Stimulated activated effector memory CD8-positive, alpha-beta T cell treated with anti-CD3 and anti-CD28 coated beads, Interleukin-12 subunit alpha, Interleukin-12 subunit beta, amount 100 ng/mL, for 72 hours (primary cell): ENCODE measurements around the gene MT1M.

ENCODE experiments used
- ATAC-seq: fragments of 150-1000 bp; cut with Tn5 transposase; 2 replicates; pipeline ENCODE4 v1.10.0; 2021
- DNase-seq, 2 donors: peaks; one replicate each; pipeline ENCODE4 v3.0.0; 2021 to 2022; ENCODE audit warnings: low spot score in 2 of 2
- H3K27ac Mint-ChIP-seq: one replicate; pipeline ENCODE4 v1.8.0; 2022; ENCODE audit warnings: mild to moderate bottlenecking, mixed read lengths
- H3K36me3 Mint-ChIP-seq: one replicate; pipeline ENCODE4 v1.8.0; 2022; ENCODE audit warnings: mild to moderate bottlenecking, mixed read lengths
- H3K4me1 Mint-ChIP-seq: one replicate; pipeline ENCODE4 v1.8.0; 2022; ENCODE audit warnings: mixed read lengths
- H3K4me3 Mint-ChIP-seq: one replicate; pipeline ENCODE4 v1.8.0; 2022; ENCODE audit warnings: mild to moderate bottlenecking, mixed read lengths
- H3K9me3 Mint-ChIP-seq: one replicate; pipeline ENCODE4 v1.8.0; 2022; ENCODE audit warnings: mixed read lengths

The MT1M gene

GRCh38 chr16:56632848-56633365 is 448 bp downstream of the MT1M start:
- H3K4me3 Mint-ChIP-seq: peak overlapping the region; percentile 60
- no peak for DNase-seq
- H3K36me3 Mint-ChIP-seq: no peaks in the 10 kb centered on the region
- ATAC-seq: no peak
- H3K27ac Mint-ChIP-seq: no peak overlapping the region
- H3K4me1 Mint-ChIP-seq: peaks cover 27% of the 10 kb centered on the region
- no peaks in the 10 kb centered on the region for H3K9me3 Mint-ChIP-seq

- DNase-seq: no peak
- H3K9me3 Mint-ChIP-seq: no peaks in the 10 kb centered on the region
- H3K36me3 Mint-ChIP-seq: no peaks in the 10 kb centered on the region
- peaks cover 30% of the 10 kb centered on the region for H3K4me1 Mint-ChIP-seq
- H3K27ac Mint-ChIP-seq: no peak overlapping the region
- ATAC-seq: no peak
- no peak overlapping the region for H3K4me3 Mint-ChIP-seq
Measured at GRCh38 chr16:56633535-56633934, 1.1 kb downstream of the MT1M start.

- DNase-seq (no peak), ATAC-seq (no peak)
- Mint-ChIP-seq H3K9me3 (no peaks in the 10 kb centered on the region), H3K4me3 (peak overlapping the region; percentile 68), H3K4me1 (peaks cover 30% of the 10 kb centered on the region), H3K27ac (no peak overlapping the region), H3K36me3 (no peaks in the 10 kb centered on the region)
Measured at GRCh38 chr16:56634715-56635440, 2.4 kb downstream of the MT1M start.

GRCh38 chr16:56635441-56635967 is 3.0 kb downstream of the MT1M start:
- H3K9me3 Mint-ChIP-seq: no peaks in the 10 kb centered on the region
- ATAC-seq: no peak

GRCh38 chr16:56636616-56637413 is 4.4 kb downstream of the MT1M start:
- Mint-ChIP-seq H3K27ac (no peak overlapping the region), H3K4me3 (no peak overlapping the region), H3K36me3 (no peaks in the 10 kb centered on the region), H3K9me3 (no peaks in the 10 kb centered on the region), H3K4me1 (peaks cover 27% of the 10 kb centered on the region)
- ATAC-seq: no peak
- DNase-seq: no peak

More at GRCh38 chr16:56635441-56635967, 3.0 kb downstream of the MT1M start:
- Mint-ChIP-seq H3K4me3 (peak overlapping the region; percentile 68), H3K4me1 (peaks cover 30% of the 10 kb centered on the region), H3K27ac (no peak overlapping the region), H3K36me3 (no peaks in the 10 kb centered on the region)
- no peak for DNase-seq

GRCh38 chr16:56637814-56638750 is 5.6 kb downstream of the MT1M start, which contains the start of gene MT1A:
Gene MT1A, plus strand, starts transcription at chr16:56638666. Its CDS starts 73 bp downstream, at chr16:56638739.
- H3K4me3 Mint-ChIP-seq: peak within 1 kb of the TSS; percentile 57
- H3K36me3 Mint-ChIP-seq: no peaks in the 10 kb centered on the region
- peak; percentile 49 for ATAC-seq
- H3K4me1 Mint-ChIP-seq: peaks cover 30% of the 10 kb centered on the region
- H3K9me3 Mint-ChIP-seq: no peaks in the 10 kb centered on the region
- H3K27ac Mint-ChIP-seq: no peak within 1 kb of the TSS
- DNase-seq: no peak

- peak overlapping the region; percentile 57 for H3K4me3 Mint-ChIP-seq
- ATAC-seq: no peak
- H3K27ac Mint-ChIP-seq: no peak overlapping the region
- no peaks in the 10 kb centered on the region for H3K9me3 Mint-ChIP-seq
- peaks cover 40% of the 10 kb centered on the region for H3K4me1 Mint-ChIP-seq
- H3K36me3 Mint-ChIP-seq: no peaks in the 10 kb centered on the region
- DNase-seq: no peak
Measured at GRCh38 chr16:56639045-56639444, 6.6 kb downstream of the MT1M start.

GRCh38 chr16:56640076-56640475 is 7.6 kb downstream of the MT1M start:
- H3K4me1 Mint-ChIP-seq: peaks cover 38% of the 10 kb centered on the region

GRCh38 chr16:56641166-56641565 is 8.7 kb downstream of the MT1M start:
- Mint-ChIP-seq H3K36me3 (no peaks in the 10 kb centered on the region), H3K27ac (no peak overlapping the region), H3K4me3 (no peak overlapping the region), H3K4me1 (peaks cover 31% of the 10 kb centered on the region), H3K9me3 (no peaks in the 10 kb centered on the region)
- DNase-seq (no peak), ATAC-seq (no peak)

More at GRCh38 chr16:56640076-56640475, 7.6 kb downstream of the MT1M start:
- Mint-ChIP-seq H3K27ac (no peak overlapping the region), H3K9me3 (no peaks in the 10 kb centered on the region), H3K36me3 (no peaks in the 10 kb centered on the region), H3K4me3 (no peak overlapping the region)
- DNase-seq: no peak
- no peak for ATAC-seq

GRCh38 chr16:56643080-56643778 is 10.8 kb downstream of the MT1M start:
- Mint-ChIP-seq H3K4me1 (peaks cover 19% of the 10 kb centered on the region), H3K4me3 (peak overlapping the region; percentile 70), H3K36me3 (no peaks in the 10 kb centered on the region), H3K27ac (no peak overlapping the region), H3K9me3 (no peaks in the 10 kb centered on the region)
- peak; percentile 59 to 86 for DNase-seq
- ATAC-seq: peak; percentile 100

GRCh38 chr16:56643833-56644232 is 11.4 kb downstream of the MT1M start:
- ATAC-seq: no peak
- peaks cover 19% of the 10 kb centered on the region for H3K4me1 Mint-ChIP-seq
- no peaks in the 10 kb centered on the region for H3K9me3 Mint-ChIP-seq
- peak overlapping the region; percentile 70 for H3K4me3 Mint-ChIP-seq
- no peak overlapping the region for H3K27ac Mint-ChIP-seq
- no peaks in the 10 kb centered on the region for H3K36me3 Mint-ChIP-seq
- no peak for DNase-seq

GRCh38 chr16:56645311-56645710 is 12.9 kb downstream of the MT1M start:
- Mint-ChIP-seq H3K9me3 (no peaks in the 10 kb centered on the region), H3K4me1 (peaks cover 19% of the 10 kb centered on the region), H3K27ac (no peak overlapping the region), H3K36me3 (no peaks in the 10 kb centered on the region), H3K4me3 (no peak overlapping the region)
- DNase-seq (no peak), ATAC-seq (no peak)

- H3K27ac Mint-ChIP-seq: no peak overlapping the region
- ATAC-seq: no peak
Measured at GRCh38 chr16:56645838-56646237, 13.4 kb downstream of the MT1M start.

More at GRCh38 chr16:56645838-56646237, 13.4 kb downstream of the MT1M start:
- DNase-seq: no peak
- Mint-ChIP-seq H3K9me3 (no peaks in the 10 kb centered on the region), H3K4me3 (no peak overlapping the region), H3K4me1 (peaks cover 19% of the 10 kb centered on the region), H3K36me3 (no peaks in the 10 kb centered on the region)
